ENCODE results near the gene FBP2.

- TF ChIP-seq CTCF (conservative IDR thresholded peaks at IDR 0.05), result no peak
- no peak for TF ChIP-seq ZFX (IDR thresholded peaks at IDR 0.05)
Observed at GRCh38 chr9:94607423-94607691, 13.7 kb upstream of the FBP2 start.

All from C4-2B (cell line).